ENCODE measurements around the gene FAM24B.

Gene FAM24B

DNA sequence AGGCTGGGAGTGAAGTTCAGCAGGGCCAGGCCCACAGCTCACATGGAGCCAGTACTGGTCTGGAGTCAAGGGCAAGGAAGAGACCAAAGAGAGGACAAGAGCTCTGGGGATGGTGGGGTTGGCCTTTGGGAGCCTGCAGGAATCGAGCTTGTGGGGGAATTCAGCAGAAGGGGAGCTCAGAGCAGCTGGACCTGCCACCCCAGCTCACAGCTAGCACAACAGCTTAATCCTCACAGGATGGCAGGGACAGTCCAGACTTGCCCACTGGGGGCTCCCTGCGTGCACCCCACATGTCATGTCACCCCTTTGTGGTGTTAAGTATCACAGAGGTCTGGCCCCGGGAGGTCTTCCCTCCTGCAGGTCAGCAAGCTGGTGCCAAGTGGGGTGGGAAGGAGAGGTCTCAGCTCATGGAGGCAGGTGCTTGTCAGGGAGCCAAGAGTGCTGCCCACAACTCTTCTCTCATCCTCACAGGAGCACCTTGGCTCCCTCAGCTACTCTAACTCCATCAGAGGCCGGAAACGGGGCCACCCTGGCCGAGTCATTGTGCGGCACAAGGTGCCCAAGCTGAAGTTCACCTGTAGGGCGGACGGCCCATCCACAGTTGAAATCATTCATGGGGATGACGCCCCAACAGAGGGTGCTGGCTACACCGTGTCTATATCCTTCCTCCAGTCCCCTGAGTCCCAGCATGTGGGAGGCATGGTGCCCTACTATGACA is 56.2 kb downstream of the FAM24B start:
- DNase-seq: no peak

DNA sequence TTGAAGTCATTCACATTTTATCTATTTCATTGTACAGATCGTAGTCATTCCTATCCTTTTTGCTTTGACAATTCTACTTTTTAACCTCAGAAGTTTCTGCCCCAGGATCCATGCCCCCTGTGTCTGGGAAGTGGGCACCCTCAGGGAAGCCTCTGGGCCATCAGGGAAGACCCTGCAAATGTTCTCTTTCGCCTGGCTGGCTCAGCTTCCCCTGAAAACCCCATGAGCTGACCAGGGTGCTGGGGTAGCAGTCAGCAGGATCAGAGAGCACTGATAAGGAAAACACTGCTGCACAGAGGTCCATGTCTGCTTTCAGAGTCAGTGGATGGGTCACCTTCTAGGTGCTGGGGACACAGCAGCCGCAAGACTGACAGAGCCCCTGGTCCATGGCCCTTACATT is 57.6 kb downstream of the FAM24B start:
- no peak for DNase-seq

DNA sequence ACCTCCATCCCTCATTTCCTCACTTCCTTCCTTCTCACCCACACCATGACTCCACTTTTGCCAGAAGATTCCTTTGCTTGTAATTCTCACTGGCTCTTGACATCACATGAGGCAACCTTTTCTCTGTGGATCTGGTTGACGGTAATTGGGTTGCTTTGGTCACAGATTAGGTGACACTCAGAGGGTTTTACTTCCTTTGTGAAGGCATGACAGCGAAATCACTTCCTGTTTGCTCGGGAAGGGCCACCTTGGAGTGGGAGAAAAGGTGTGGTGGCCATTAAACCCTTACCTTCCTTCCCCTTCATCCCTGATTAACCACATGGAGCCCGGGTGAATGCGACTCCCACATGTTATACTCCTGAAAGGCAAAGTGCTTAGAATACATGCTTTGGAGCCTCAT is 63.9 kb downstream of the FAM24B start:
- DNase-seq: no peak

DNA sequence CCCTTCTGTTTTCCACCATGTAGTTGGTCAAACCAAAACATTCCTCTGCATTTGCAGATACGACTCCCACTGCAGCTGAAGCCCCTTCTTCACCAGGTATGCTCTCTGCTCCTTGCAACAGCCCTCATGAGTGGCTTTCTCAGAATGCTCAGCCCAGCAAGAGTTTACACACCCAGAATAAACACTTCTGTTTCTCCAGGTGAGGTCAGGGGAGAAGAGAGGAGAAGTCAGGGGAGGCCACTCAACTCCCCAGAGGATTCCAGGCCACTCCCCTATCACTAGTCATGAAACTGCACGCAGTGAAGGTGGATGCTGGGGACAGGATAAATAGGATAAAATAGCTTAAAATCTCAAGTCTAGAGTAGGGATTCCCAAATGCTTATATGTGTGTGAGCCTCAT is 64.9 kb downstream of the FAM24B start:
- DNase-seq: no peak

DNA sequence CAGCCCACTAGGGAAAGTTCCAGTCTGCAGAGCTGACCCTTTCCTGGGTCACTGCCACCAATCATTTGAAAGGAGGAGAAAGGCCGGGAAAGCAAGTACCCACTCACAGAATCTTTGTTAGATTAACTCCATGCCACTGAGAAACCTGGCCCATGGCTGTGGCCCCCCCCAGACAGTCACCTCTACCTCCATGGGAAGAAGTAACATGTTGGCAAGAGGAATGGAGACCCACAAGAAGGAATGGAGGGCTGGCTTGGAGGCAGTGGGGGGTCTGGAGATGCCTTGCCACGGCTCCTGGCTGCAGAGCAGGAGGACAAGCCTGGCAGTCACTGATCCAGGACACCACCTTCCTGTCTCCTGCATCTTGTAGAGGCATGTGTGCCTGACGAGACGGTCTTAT is 66.6 kb downstream of the FAM24B start:
- DNase-seq: no peak

DNA sequence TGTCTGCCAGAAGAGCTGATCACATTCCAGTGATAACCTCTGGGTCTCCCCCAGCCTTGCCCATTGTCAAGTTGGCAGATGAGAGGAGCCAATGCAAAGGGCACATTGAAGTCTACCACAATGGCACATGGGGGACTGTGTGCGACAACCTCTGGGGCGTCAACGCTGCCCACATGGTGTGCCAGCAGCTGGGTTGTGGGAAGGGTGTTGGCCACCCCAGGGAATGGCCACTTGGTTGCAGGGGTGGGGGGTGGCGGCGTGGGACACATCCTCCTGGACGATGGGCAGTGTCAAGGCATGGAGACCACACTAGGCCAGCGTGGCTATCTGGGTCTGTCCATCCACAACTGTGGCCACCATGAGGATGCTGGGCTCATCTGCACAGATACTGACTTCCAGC is 77.1 kb downstream of the FAM24B start:
- DNase-seq: no peak
